SU-DHL-6 (cell line): ENCODE measurements around the gene PARP8.

Experiments
- EZH2phosphoT487 ChIP-seq: fragments of 200-600 bp; sonication (generic), shearing (Covaris generic); conservative IDR thresholded peaks from 2 replicates; pipeline ENCODE4 v1.6.1; 2018; ENCODE audit warnings: mild to moderate bottlenecking, antibody characterized with exemption, low read length, moderate library complexity, mixed read lengths
- TF ChIP-seq, protein P1 (sequence below): fragments of 200-600 bp; sonication (generic); IDR thresholded peaks from one replicate; pipeline ENCODE4 v1.5.1; 2017; ENCODE audit warnings: antibody characterized with exemption, mild to moderate bottlenecking, low read length, moderate library complexity; ENCODE audit not compliant: insufficient read depth, poor library complexity, severe bottlenecking

GRCh38 chr5:50875002-50875344, 208.5 kb downstream of the PARP8 start:
- TF ChIP-seq, protein P1, sequence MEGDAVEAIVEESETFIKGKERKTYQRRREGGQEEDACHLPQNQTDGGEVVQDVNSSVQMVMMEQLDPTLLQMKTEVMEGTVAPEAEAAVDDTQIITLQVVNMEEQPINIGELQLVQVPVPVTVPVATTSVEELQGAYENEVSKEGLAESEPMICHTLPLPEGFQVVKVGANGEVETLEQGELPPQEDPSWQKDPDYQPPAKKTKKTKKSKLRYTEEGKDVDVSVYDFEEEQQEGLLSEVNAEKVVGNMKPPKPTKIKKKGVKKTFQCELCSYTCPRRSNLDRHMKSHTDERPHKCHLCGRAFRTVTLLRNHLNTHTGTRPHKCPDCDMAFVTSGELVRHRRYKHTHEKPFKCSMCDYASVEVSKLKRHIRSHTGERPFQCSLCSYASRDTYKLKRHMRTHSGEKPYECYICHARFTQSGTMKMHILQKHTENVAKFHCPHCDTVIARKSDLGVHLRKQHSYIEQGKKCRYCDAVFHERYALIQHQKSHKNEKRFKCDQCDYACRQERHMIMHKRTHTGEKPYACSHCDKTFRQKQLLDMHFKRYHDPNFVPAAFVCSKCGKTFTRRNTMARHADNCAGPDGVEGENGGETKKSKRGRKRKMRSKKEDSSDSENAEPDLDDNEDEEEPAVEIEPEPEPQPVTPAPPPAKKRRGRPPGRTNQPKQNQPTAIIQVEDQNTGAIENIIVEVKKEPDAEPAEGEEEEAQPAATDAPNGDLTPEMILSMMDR, result no peak
- no peak for TF ChIP-seq EZH2phosphoT487
